ENCODE data around the gene MDM2. TPM values are rescaled to one million over a fixed set of nuclear protein-coding genes. Genes with fewer than 3 reads are reported as not detected.

MDM2 gene
- total RNA-seq, 1 experiment from 2014 or later = 56.9 TPM

DNA sequence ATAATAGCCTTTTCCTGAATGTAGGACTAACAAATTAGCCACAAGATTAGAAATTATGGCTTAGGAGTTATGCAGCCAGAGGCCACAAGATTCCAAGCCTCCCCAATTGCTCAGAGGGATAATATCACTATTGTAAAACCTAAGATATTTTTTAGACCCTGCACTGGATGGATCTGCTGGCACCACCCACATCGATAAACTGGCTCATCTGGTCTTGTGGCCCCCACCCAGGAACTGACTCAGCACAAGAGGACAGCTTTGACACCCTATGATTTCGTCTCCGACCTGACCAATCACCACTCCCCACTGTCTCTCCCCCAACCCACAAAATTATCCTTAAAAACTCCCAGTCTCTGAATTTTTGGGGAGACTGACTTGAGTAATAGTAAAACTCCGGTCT, 70.3 kb downstream of the MDM2 start:
- no peaks in the 10 kb centered on the region for H3K36me3 ChIP-seq (ENCODE audit: insufficient read depth, low read length)
- no peak overlapping the region for H3K4me3 ChIP-seq (ENCODE audit: low read length)
- H3K9ac ChIP-seq (ENCODE audit: low read length) = no peak overlapping the region
- H3K27ac ChIP-seq (ENCODE audit: low read length) = no peak overlapping the region
- H3K9me2 ChIP-seq (replicated peaks; ENCODE audit: insufficient read depth, low read length) = no peaks in the 10 kb centered on the region
- H3K79me2 ChIP-seq (ENCODE audit: low read length) = no peaks in the 10 kb centered on the region
- no peaks in the 10 kb centered on the region for H3K27me3 ChIP-seq (ENCODE audit: low read length)
- H4K20me1 ChIP-seq (ENCODE audit: insufficient read depth, low read depth, low read length) = no peaks in the 10 kb centered on the region
- no peaks in the 10 kb centered on the region for H3K9me3 ChIP-seq (ENCODE audit: low read length)
- no peaks in the 10 kb centered on the region for H3K4me1 ChIP-seq (ENCODE audit: low read length)
- H2AFZ ChIP-seq (ENCODE audit: low read length) = no peak overlapping the region
- no peak overlapping the region for H3K4me2 ChIP-seq (ENCODE audit: low read depth, low read length, poor library complexity, severe bottlenecking)
- DNase-seq = no peak

DNA sequence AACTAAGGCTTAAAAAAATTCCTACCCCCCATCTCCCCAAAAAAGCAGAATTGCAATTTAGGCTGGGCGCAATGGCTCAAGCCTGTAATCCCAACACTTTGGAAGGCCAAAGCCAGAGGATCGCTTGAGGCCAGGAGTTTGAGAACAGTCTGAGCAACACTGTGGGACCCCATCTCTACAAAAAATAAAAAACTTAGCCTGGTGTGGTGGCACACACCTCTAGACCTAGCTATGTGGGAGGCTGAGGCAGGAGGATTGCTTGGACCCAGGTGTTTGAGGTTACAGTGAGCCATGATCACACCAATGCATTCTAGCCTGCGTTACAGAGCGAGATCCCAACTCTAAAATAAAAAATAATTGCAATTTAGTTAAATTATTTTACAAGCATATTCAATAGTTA, 70.9 kb downstream of the MDM2 start:
- H3K4me1 ChIP-seq (ENCODE audit: low read length) = no peaks in the 10 kb centered on the region
- no peak overlapping the region for H3K4me3 ChIP-seq (ENCODE audit: low read length)
- H3K4me2 ChIP-seq (ENCODE audit: low read depth, low read length, poor library complexity, severe bottlenecking) = no peak overlapping the region
- no peak overlapping the region for H3K9ac ChIP-seq (ENCODE audit: low read length)
- no peaks in the 10 kb centered on the region for H4K20me1 ChIP-seq (ENCODE audit: insufficient read depth, low read depth, low read length)
- no peaks in the 10 kb centered on the region for H3K9me3 ChIP-seq (ENCODE audit: low read length)
- no peaks in the 10 kb centered on the region for H3K79me2 ChIP-seq (ENCODE audit: low read length)
- no peaks in the 10 kb centered on the region for H3K27me3 ChIP-seq (ENCODE audit: low read length)
- H2AFZ ChIP-seq (ENCODE audit: low read length) = no peak overlapping the region
- no peaks in the 10 kb centered on the region for H3K36me3 ChIP-seq (ENCODE audit: insufficient read depth, low read length)
- DNase-seq = no peak
- no peak overlapping the region for H3K27ac ChIP-seq (ENCODE audit: low read length)
- H3K9me2 ChIP-seq (replicated peaks; ENCODE audit: insufficient read depth, low read length) = no peaks in the 10 kb centered on the region

DNA sequence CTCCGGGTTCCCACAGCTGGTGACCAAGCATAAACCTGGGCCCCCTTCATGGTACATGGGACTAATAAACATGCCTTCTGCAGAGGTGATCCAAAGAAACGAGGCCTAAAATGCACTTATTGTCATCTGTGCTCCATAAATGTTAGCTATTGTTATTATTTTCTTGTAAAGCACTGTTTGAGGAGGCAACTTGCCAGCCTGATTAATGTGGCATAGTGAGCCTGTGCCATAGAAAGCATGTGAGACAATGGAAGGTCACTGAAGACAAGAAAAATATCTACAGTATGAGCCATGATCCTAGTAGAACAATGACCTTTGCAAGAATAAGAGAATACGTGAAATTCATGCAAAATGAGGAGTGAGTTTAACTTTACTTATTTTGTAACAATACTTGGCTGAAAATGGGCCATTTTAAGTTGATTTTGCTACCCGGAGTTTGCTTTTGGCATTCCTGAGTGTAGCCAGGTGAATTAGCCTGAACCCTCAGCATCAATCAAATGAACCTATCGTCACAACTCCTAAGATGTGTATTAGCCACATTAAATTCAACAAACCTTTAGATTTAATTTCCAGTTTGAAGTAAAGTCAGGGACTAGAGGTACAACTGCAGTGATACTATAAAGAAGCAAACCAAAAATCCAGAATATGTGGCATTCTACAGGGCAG, 72.8 kb downstream of the MDM2 start:
- Histone ChIP-seq H3K27me3 (ENCODE audit: low read length) (no peaks in the 10 kb centered on the region), H3K9me3 (ENCODE audit: low read length) (no peaks in the 10 kb centered on the region), H3K9me2 (replicated peaks; ENCODE audit: insufficient read depth, low read length) (no peaks in the 10 kb centered on the region), H2AFZ (ENCODE audit: low read length) (no peak overlapping the region), H3K4me1 (ENCODE audit: low read length) (no peaks in the 10 kb centered on the region), H3K27ac (ENCODE audit: low read length) (no peak overlapping the region), H3K4me3 (ENCODE audit: low read length) (no peak overlapping the region), H3K79me2 (ENCODE audit: low read length) (no peaks in the 10 kb centered on the region), H4K20me1 (ENCODE audit: insufficient read depth, low read depth, low read length) (no peaks in the 10 kb centered on the region), H3K9ac (ENCODE audit: low read length) (no peak overlapping the region), H3K4me2 (ENCODE audit: low read depth, low read length, poor library complexity, severe bottlenecking) (no peak overlapping the region), H3K36me3 (ENCODE audit: insufficient read depth, low read length) (no peaks in the 10 kb centered on the region)
- no peak for DNase-seq

DNA sequence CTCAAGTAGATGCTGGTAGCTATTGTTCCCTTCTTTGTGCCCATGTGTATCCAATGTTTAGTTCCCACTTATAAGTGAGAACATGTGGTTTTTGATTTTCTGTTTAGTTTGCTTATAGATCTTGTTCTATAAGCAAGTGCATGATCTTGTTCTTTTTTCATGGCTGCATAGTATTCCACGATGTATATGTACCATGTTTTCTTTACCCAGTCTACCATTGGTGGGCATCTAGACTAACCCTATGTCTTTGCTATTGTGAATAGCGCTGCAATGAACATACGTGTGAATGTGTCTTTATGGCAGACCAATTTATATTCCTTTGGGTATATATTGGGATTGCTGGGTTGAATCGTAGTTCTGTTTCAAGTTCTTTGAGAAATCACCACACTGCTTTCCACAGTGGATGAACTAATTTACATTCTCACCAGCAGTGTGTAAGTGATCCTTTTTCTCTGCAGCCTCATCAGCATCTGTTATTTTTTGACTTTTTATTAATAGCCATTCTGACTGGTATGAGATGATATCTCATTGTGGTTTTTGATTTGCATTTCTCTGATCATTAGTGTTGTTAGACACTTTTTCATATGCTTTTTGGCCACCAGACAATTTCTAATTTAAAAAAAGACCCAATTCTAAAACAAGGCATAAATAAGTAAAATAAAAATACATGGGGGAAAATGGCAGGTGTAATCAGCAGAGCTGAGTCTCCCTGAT, 74.4 kb downstream of the MDM2 start:
- Histone ChIP-seq H3K4me3 (ENCODE audit: low read length) (no peak overlapping the region), H4K20me1 (ENCODE audit: insufficient read depth, low read depth, low read length) (no peaks in the 10 kb centered on the region), H3K4me2 (ENCODE audit: low read depth, low read length, poor library complexity, severe bottlenecking) (no peak overlapping the region), H3K79me2 (ENCODE audit: low read length) (no peaks in the 10 kb centered on the region), H3K4me1 (ENCODE audit: low read length) (no peaks in the 10 kb centered on the region), H3K9me3 (ENCODE audit: low read length) (no peaks in the 10 kb centered on the region), H3K9ac (ENCODE audit: low read length) (no peak overlapping the region), H3K27ac (ENCODE audit: low read length) (no peak overlapping the region), H3K27me3 (ENCODE audit: low read length) (no peaks in the 10 kb centered on the region), H2AFZ (ENCODE audit: low read length) (no peak overlapping the region), H3K9me2 (replicated peaks; ENCODE audit: insufficient read depth, low read length) (no peaks in the 10 kb centered on the region), H3K36me3 (ENCODE audit: insufficient read depth, low read length) (no peaks in the 10 kb centered on the region)
- DNase-seq = no peak

DNA sequence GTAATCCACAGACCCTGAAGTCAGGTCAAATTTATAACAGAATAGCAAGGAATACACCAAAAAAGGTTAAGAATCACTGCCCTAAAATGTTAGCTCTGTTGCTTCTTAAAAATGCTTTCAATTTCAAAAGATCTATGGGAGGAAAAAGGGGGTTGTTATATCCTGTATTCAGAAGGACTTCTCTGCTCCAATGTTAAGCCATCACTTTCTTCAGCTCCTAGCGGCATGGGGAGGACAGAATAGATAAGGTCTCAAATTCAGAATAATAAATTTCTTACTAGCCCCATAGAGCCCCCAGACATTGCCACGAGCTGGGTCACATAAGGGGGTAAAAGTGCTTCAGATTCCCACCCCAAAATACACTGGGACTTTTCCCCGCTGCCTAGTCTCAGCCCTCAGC, 75.2 kb downstream of the MDM2 start:
- no peak overlapping the region for H3K4me3 ChIP-seq (ENCODE audit: low read length)
- H3K79me2 ChIP-seq (ENCODE audit: low read length) = no peaks in the 10 kb centered on the region
- H2AFZ ChIP-seq (ENCODE audit: low read length) = no peak overlapping the region
- no peaks in the 10 kb centered on the region for H3K4me1 ChIP-seq (ENCODE audit: low read length)
- H3K27me3 ChIP-seq (ENCODE audit: low read length) = no peaks in the 10 kb centered on the region
- H3K9me2 ChIP-seq (replicated peaks; ENCODE audit: insufficient read depth, low read length) = no peaks in the 10 kb centered on the region
- H3K4me2 ChIP-seq (ENCODE audit: low read depth, low read length, poor library complexity, severe bottlenecking) = no peak overlapping the region
- no peaks in the 10 kb centered on the region for H3K36me3 ChIP-seq (ENCODE audit: insufficient read depth, low read length)
- no peak overlapping the region for H3K27ac ChIP-seq (ENCODE audit: low read length)
- H4K20me1 ChIP-seq (ENCODE audit: insufficient read depth, low read depth, low read length) = no peaks in the 10 kb centered on the region
- no peak for DNase-seq
- no peaks in the 10 kb centered on the region for H3K9me3 ChIP-seq (ENCODE audit: low read length)
- H3K9ac ChIP-seq (ENCODE audit: low read length) = no peak overlapping the region

DNA sequence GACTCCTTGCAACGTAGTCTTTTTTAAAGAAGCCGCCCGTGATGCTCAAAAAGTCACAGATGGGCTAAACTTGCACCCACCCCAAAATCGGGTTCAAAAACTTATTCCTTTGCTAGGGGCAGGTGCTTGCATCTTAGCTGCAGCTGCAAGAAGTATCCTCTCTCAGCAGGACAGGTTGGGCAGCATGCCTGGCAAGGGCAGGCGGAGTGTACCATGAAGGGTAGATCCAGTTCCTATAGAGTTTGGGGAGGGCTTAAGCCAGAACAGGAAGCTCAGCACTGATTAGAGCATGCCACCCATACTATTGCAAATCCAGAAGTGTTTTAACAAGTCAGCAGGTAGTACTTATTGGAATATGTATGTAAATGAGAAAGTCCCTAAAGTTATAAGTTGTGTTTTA, 76.3 kb downstream of the MDM2 start:
- Histone ChIP-seq H4K20me1 (ENCODE audit: insufficient read depth, low read depth, low read length) (no peaks in the 10 kb centered on the region), H3K9ac (ENCODE audit: low read length) (no peak overlapping the region), H3K9me2 (replicated peaks; ENCODE audit: insufficient read depth, low read length) (no peaks in the 10 kb centered on the region), H3K27me3 (ENCODE audit: low read length) (no peaks in the 10 kb centered on the region), H3K36me3 (ENCODE audit: insufficient read depth, low read length) (no peaks in the 10 kb centered on the region), H3K4me3 (ENCODE audit: low read length) (no peak overlapping the region), H3K9me3 (ENCODE audit: low read length) (no peaks in the 10 kb centered on the region), H3K4me2 (ENCODE audit: low read depth, low read length, poor library complexity, severe bottlenecking) (no peak overlapping the region), H2AFZ (ENCODE audit: low read length) (no peak overlapping the region), H3K4me1 (ENCODE audit: low read length) (no peaks in the 10 kb centered on the region), H3K27ac (ENCODE audit: low read length) (no peak overlapping the region), H3K79me2 (ENCODE audit: low read length) (no peaks in the 10 kb centered on the region)
- DNase-seq = no peak

DNA sequence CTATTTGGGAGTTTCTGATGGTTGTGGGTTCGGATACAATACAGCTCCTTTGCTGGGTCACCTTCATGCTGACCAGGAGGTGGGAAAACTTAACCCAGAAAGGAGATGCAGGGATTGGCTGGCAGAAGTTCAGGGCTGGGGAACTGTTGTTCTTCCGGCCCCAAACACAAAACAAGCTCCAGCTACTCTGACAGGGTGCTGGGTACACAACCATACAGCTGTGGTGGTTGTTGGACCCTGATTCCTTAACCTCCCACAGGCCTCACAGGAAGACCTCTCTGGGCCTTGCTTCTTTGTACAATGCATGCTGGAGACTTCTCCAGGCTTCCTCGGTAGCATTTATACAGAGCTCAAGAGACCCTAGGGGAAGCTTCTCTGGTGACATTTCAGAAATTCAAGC, 77.4 kb downstream of the MDM2 start:
- Histone ChIP-seq H3K27ac (ENCODE audit: low read length) (no peak overlapping the region), H2AFZ (ENCODE audit: low read length) (no peak overlapping the region), H4K20me1 (ENCODE audit: insufficient read depth, low read depth, low read length) (no peaks in the 10 kb centered on the region), H3K4me2 (ENCODE audit: low read depth, low read length, poor library complexity, severe bottlenecking) (no peak overlapping the region), H3K9ac (ENCODE audit: low read length) (no peak overlapping the region), H3K27me3 (ENCODE audit: low read length) (no peaks in the 10 kb centered on the region), H3K36me3 (ENCODE audit: insufficient read depth, low read length) (no peaks in the 10 kb centered on the region), H3K4me1 (ENCODE audit: low read length) (no peaks in the 10 kb centered on the region), H3K9me3 (ENCODE audit: low read length) (no peaks in the 10 kb centered on the region), H3K9me2 (replicated peaks; ENCODE audit: insufficient read depth, low read length) (no peaks in the 10 kb centered on the region), H3K79me2 (ENCODE audit: low read length) (no peaks in the 10 kb centered on the region), H3K4me3 (ENCODE audit: low read length) (no peak overlapping the region)
- DNase-seq = no peak

DNA sequence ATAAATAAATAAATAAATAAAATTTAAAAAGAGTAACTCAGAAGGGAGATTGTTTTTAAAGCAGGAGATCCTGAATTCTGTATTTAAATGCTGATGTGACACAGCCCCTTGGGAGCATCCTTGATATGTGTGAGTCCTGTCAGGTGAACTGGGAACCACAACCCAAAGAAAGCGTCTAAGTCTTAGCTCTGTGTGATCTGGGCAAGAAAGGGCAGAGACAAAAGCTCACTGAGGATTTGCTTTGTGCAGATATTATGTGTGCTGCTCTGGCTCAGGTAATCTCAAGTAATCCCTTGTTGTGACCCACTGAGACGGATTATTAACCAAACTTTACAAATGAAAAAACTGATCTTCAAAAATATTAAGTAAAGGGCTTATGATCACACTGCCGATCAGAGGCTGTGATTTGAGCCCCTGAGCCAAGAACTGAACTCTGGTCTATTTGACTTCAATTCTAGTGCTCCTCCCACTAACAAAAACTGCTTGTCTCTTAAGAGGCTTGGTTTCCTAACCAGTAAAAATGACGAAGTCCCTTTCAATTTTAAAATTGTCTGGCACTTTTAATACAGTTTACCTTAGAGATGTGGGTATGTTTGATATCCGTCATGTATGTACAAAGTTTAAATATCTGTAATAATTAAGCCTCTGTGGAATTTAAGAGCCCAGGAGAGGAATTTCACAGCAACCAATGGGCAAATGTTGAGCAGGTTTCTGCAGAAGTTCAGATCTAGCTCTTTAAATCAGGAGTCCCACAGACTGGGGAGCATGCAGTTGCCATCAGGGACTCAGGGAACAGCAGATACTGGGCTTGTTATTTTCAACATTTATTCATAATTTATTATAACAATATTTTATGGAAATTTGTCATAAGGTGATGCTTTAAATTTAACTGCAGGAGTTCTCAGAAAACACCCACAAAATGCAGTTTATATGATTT, 78.9 kb downstream of the MDM2 start:
- DNase-seq = no peak
- H3K9ac ChIP-seq (ENCODE audit: low read length) = no peak overlapping the region
- H3K79me2 ChIP-seq (ENCODE audit: low read length) = no peaks in the 10 kb centered on the region
- H2AFZ ChIP-seq (ENCODE audit: low read length) = no peak overlapping the region
- H3K27ac ChIP-seq (ENCODE audit: low read length) = no peak overlapping the region
- H4K20me1 ChIP-seq (ENCODE audit: insufficient read depth, low read depth, low read length) = no peaks in the 10 kb centered on the region
- no peaks in the 10 kb centered on the region for H3K36me3 ChIP-seq (ENCODE audit: insufficient read depth, low read length)
- no peak overlapping the region for H3K4me3 ChIP-seq (ENCODE audit: low read length)
- no peaks in the 10 kb centered on the region for H3K4me1 ChIP-seq (ENCODE audit: low read length)
- no peaks in the 10 kb centered on the region for H3K9me2 ChIP-seq (replicated peaks; ENCODE audit: insufficient read depth, low read length)
- no peak overlapping the region for H3K4me2 ChIP-seq (ENCODE audit: low read depth, low read length, poor library complexity, severe bottlenecking)
- no peaks in the 10 kb centered on the region for H3K9me3 ChIP-seq (ENCODE audit: low read length)
- no peaks in the 10 kb centered on the region for H3K27me3 ChIP-seq (ENCODE audit: low read length)
